Activated CD8-positive, alpha-beta memory T cell treated with anti-CD3 and anti-CD28 coated beads, Interleukin-2, amount 10 ng/mL, durations not matched to agents 7 days and 5 days (primary cell): Measurements from ENCODE around the gene DRD3. TPM values are rescaled to one million over a fixed set of nuclear protein-coding genes. Genes with fewer than 3 reads are reported as not detected.

Source experiments
- ATAC-seq: fragments of 150-1000 bp; cut with Tn5 transposase; one replicate; pipeline ENCODE4 v1.10.0; 2021; ENCODE audit warnings: moderate library complexity
- CTCF ChIA-PET: fragments of 350-600 bp; sonication (Branson Sonifier 250); formaldehyde crosslinking; loops from one replicate; lab custom pipeline; 2021; ENCODE audit warnings: antibody characterized with exemption; lab: Charles Lee
- DNase-seq: peaks from one replicate; pipeline ENCODE4 v3.0.0-alpha.2; 2020
- H3K27ac Mint-ChIP-seq: one replicate; pipeline ENCODE4 v1.8.0; 2021; ENCODE audit warnings: mild to moderate bottlenecking, mixed read lengths
- H3K27me3 Mint-ChIP-seq: one replicate; pipeline ENCODE4 v1.8.0; 2021; ENCODE audit warnings: mixed read lengths
- H3K36me3 Mint-ChIP-seq: one replicate; pipeline ENCODE4 v1.8.0; 2021; ENCODE audit warnings: mild to moderate bottlenecking, mixed read lengths
- H3K4me1 Mint-ChIP-seq: one replicate; pipeline ENCODE4 v1.8.0; 2021; ENCODE audit warnings: mixed read lengths
- H3K4me3 Mint-ChIP-seq: one replicate; pipeline ENCODE4 v1.8.0; 2021; ENCODE audit warnings: mild to moderate bottlenecking, moderate library complexity, mixed read lengths
- H3K9me3 Mint-ChIP-seq: one replicate; pipeline ENCODE4 v1.8.0; 2022; ENCODE audit warnings: low read depth, mixed read lengths
- total RNA-seq, 2 experiments: library from RNA; stranded (reverse); gene quantifications; one replicate each; pipeline ENCODE4 v1.2.3, GENCODE V29; 2021

DRD3 gene
- total RNA-seq, 2 experiments from 2014 or later = not detected

DNA sequence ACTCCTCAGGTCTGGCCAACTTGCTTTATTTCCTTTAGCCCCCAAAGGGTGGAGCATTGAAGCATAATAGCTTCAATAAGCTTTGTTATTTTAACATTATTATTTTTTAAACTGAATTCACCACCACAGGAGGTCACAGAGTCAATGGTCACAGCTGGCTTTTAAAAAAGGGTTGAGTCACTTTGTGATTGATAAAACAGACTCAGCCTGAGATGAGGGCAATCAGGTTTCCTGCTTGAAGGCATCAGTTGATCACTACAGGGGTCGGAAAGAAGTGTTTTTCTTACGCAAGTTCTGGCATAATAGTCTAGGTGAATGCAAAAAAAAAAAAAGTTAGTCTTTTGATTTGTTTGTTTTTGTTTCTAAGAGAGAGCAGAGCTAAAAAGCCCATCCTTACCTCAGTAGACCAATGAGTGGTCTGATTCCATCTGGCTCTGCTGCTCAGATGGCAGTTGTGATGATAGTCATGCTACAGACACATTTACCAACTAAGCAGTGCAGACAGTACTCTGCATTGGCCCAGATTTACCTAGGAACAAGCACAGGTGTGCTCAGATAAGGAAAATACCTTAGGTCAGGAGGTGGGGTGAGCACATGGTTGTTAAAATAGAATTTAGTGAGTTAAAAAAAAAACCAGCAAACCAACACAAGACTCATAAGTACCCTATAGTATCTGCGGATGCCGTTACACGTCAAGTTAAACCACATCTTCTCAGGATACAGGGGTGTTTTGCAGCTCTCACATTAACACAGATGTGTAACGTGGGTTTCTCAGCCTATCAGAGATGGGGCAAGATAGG lies 35.9 kb upstream of the DRD3 start:
- CTCF ChIA-PET = interaction anchor here (0.6 to 9.2 kb wide), 16 partner anchors 8 to 265 kb away, joined by 3 to 152 read pairs (median 6); partner anchors contain the start of genes TIGIT and ZNF80

DNA sequence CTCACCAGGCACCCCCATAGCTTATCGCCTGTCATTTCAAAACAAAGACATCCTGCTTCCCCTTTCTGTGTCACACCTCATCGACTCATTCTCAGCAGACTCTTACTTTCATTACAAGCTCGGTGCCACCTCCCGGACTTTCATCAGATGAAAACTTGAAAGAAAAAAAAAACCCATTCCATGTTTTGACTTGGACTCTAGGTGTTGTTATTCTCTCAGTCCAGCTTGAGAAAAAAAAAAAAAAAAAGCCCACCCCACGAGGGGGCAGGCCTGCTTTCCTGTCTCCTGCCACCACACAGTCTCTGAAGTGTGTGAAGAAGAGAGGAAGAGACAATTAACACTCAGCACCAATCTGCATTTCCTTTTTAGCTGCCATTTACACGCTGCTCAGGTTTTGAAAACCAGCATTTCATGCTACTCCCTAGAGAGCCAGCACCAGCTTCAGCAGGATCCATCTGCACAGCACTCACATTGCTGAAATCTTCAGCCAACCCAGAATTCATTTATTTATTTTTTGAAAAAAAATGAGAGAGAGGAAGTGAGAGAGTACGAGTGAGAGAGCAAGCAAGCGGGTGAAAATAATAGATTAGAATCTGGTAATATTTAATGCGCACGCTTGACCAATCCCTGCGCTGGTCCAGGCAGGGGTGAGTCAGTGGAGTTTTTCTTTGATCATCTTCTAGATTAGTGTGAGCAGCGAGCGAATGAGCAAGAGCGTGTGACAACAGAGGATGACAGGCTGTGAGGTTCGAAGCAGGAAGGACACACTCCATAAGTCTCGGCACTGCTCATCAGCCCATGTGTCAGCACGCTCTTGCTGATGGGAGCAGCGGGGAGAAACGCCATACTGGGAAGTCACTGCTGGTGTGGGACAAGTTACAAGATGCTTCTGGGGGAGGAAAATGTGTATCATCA lies 35.0 kb upstream of the DRD3 start:
- CTCF ChIA-PET = interaction anchor here (0.7 to 9.2 kb wide), 28 partner anchors 9 to 205 kb away, joined by 3 to 152 read pairs (median 5); partner anchors contain the start of genes TIGIT and ZNF80
- H3K36me3 Mint-ChIP-seq = peaks cover 14% of the 10 kb centered on the region

More for the DNA sequence above, 35.9 kb upstream of the DRD3 start:
- H3K27ac Mint-ChIP-seq = no peak overlapping the region
- no peaks in the 10 kb centered on the region for H3K27me3 Mint-ChIP-seq
- peak; percentile 69 for ATAC-seq
- DNase-seq = peak; percentile 82
- H3K4me1 Mint-ChIP-seq = peaks cover 22% of the 10 kb centered on the region
- H3K36me3 Mint-ChIP-seq = peaks cover 14% of the 10 kb centered on the region
- H3K9me3 Mint-ChIP-seq = peaks cover 3% of the 10 kb centered on the region
- no peak overlapping the region for H3K4me3 Mint-ChIP-seq

DNA sequence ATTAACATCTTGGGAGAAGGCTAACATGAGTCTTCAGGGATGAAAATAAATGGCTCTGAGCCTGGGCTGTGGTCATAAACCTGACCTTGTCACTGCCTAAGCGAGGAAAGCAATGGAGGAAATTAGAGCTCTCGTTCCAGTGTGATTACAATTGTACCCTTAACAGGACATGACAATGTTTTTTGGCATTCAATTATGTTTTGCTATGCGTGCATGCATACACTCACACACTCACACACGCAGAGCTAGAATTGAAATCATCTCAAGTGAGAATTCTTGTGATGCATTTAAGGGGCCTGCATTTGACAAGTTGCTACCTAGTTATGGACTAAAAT lies 34.4 kb upstream of the DRD3 start:
- CTCF ChIA-PET = interaction anchor here (0.7 to 9.2 kb wide), 26 partner anchors 9 to 206 kb away, joined by 3 to 152 read pairs (median 6); partner anchors contain the start of genes TIGIT and ZNF80
- peaks cover 3% of the 10 kb centered on the region for H3K9me3 Mint-ChIP-seq
- no peak overlapping the region for H3K27ac Mint-ChIP-seq
- H3K4me1 Mint-ChIP-seq = peaks cover 19% of the 10 kb centered on the region
- ATAC-seq (no peak), DNase-seq (no peak)
- H3K27me3 Mint-ChIP-seq = no peaks in the 10 kb centered on the region
- peaks cover 14% of the 10 kb centered on the region for H3K36me3 Mint-ChIP-seq
- H3K4me3 Mint-ChIP-seq = no peak overlapping the region

More for the DNA sequence above, 35.0 kb upstream of the DRD3 start:
- ATAC-seq = peak; percentile 67
- DNase-seq = peak; percentile 88
- Mint-ChIP-seq H3K27me3 (no peaks in the 10 kb centered on the region), H3K4me1 (peaks cover 17% of the 10 kb centered on the region), H3K27ac (no peak overlapping the region), H3K4me3 (no peak overlapping the region), H3K9me3 (peaks cover 3% of the 10 kb centered on the region)

DNA sequence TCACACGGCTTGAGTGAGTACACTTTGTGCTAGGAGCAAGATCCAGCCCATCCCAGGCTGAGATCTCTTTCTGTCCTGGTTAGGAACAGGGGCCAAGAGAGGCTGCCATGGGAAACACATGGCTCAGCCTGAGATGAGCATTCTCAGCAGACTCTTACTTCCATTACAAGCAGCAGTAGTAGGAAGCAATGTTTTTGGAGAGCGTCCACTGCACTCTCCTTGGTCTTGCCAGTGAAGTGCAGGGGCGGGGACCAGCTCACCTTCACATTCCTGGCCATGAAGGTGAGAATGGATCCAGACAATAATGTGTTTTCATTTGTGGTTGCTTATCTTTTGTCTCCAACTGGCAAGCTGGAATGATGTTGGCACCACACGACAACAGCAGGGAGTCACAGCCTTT lies 33.8 kb upstream of the DRD3 start:
- no peak overlapping the region for H3K27ac Mint-ChIP-seq
- peaks cover 23% of the 10 kb centered on the region for H3K4me1 Mint-ChIP-seq
- no peak for DNase-seq
- H3K27me3 Mint-ChIP-seq = no peaks in the 10 kb centered on the region
- CTCF ChIA-PET = interaction anchor here (1.0 to 9.2 kb wide), 10 partner anchors 8 to 207 kb away, joined by 3 to 152 read pairs (median 7); partner anchors contain the start of gene TIGIT
- peaks cover 3% of the 10 kb centered on the region for H3K9me3 Mint-ChIP-seq
- H3K36me3 Mint-ChIP-seq = peaks cover 12% of the 10 kb centered on the region
- ATAC-seq = no peak
- peak overlapping the region; percentile 5 for H3K4me3 Mint-ChIP-seq

DNA sequence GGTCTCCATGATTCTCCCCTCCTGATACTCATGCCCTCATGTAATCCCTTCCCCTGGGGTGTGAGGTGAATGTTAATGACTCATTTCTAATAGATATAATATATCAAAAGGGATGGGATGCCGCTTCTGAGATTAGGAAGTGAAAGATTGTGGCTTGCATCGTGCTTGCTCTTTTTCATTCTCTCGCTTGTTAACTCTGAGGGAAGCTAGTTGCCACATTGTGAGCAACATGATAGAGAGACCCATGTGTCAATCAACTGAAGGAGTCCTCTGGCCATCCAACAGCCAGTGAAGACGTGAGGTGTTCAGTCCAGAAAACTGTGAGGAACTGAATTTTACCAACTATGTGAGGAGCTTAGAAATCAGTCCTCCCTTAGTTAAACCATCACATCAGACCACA lies 28.9 kb upstream of the DRD3 start:
- Mint-ChIP-seq H3K4me1 (peaks cover 16% of the 10 kb centered on the region), H3K9me3 (peaks cover 3% of the 10 kb centered on the region), H3K27ac (no peak overlapping the region), H3K27me3 (no peaks in the 10 kb centered on the region), H3K4me3 (no peak overlapping the region), H3K36me3 (peaks cover 7% of the 10 kb centered on the region)
- DNase-seq (no peak), ATAC-seq (peak; percentile 27)
- CTCF ChIA-PET = interaction anchor here (1.3 to 1.6 kb wide), 2 partner anchors 11 to 211 kb away, joined by 3 to 4 read pairs; no protein-coding TSS in a partner anchor

DNA sequence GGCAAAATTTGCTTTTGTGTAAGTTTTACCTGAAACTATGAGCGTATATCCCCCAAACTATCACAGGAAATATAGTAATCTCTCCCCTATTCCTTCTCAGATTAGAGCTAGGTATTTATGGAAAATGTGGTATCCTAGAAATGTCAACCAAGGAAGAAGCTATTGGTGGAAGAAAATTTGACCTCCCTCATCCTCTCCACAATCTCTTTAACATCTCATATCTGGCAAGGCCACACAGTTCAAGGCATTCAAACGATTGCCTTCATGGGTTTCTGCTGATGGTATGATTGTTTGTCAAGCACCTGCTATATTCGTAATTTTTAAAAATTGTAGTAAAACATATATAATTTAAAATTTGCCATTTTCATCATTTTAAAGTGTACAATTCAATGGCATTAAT lies 27.5 kb upstream of the DRD3 start:
- no peak overlapping the region for H3K27ac Mint-ChIP-seq
- ATAC-seq = no peak

GRCh38 chr3:114205541-114205940 lies 26.7 kb upstream of the DRD3 start:
- DNase-seq (no peak), ATAC-seq (no peak)
- Mint-ChIP-seq H3K4me3 (no peak overlapping the region), H3K27ac (no peak overlapping the region), H3K9me3 (peaks cover under 1% of the 10 kb centered on the region), H3K4me1 (peaks cover 10% of the 10 kb centered on the region), H3K36me3 (peaks cover 7% of the 10 kb centered on the region), H3K27me3 (no peaks in the 10 kb centered on the region)
- CTCF ChIA-PET = interaction anchor here (2.3 to 2.7 kb wide), 2 partner anchors 8 to 85 kb away, joined by 11 to 12 read pairs; no protein-coding TSS in a partner anchor

More for the DNA sequence above, 27.5 kb upstream of the DRD3 start:
- no peak for DNase-seq
- Mint-ChIP-seq H3K36me3 (peaks cover 9% of the 10 kb centered on the region), H3K9me3 (peaks cover 3% of the 10 kb centered on the region), H3K4me1 (peaks cover 10% of the 10 kb centered on the region), H3K4me3 (no peak overlapping the region), H3K27me3 (no peaks in the 10 kb centered on the region)
- CTCF ChIA-PET = interaction anchor here (2.7 kb wide), 1 partner anchor 84 kb away, joined by 11 read pairs; no protein-coding TSS in a partner anchor

- ATAC-seq (no peak), DNase-seq (no peak)
- Mint-ChIP-seq H3K27ac (no peak overlapping the region), H3K9me3 (no peaks in the 10 kb centered on the region), H3K4me3 (no peak overlapping the region), H3K4me1 (no peaks in the 10 kb centered on the region), H3K27me3 (no peaks in the 10 kb centered on the region), H3K36me3 (no peaks in the 10 kb centered on the region)
- CTCF ChIA-PET = no interaction called here
Measured at GRCh38 chr3:114194750-114195149, 15.9 kb upstream of the DRD3 start.

DNA sequence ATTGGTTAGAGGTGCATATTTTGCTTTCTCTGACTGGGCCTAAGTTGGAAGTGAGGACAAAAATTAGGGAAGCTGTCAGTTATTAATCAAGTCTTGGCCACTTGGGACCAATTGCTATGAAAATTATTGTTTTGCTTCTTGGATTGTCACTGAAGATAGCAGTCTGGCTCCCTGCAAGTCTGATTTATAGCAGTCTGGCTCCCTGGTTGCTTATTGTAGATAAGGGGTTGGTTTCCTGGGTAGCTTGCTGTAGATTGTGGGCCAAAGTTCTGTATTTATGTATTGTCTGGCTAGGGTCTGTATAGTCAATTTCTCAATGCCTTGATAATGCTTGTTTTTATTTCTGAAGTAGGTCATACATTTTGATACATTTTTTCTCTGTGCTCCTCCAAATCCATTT lies 13.3 kb upstream of the DRD3 start:
- no peaks in the 10 kb centered on the region for H3K4me1 Mint-ChIP-seq
- H3K4me3 Mint-ChIP-seq = no peak overlapping the region
- no peak for DNase-seq
- peaks cover 3% of the 10 kb centered on the region for H3K27me3 Mint-ChIP-seq
- H3K9me3 Mint-ChIP-seq = no peaks in the 10 kb centered on the region
- no peak for ATAC-seq
- H3K36me3 Mint-ChIP-seq = no peaks in the 10 kb centered on the region
- H3K27ac Mint-ChIP-seq = no peak overlapping the region
- CTCF ChIA-PET = no interaction called here

GRCh38 chr3:114186501-114186900 lies 7.6 kb upstream of the DRD3 start:
- Mint-ChIP-seq H3K9me3 (peaks cover 4% of the 10 kb centered on the region), H3K36me3 (peaks cover 4% of the 10 kb centered on the region), H3K27me3 (peaks cover 12% of the 10 kb centered on the region), H3K4me3 (no peak overlapping the region), H3K27ac (no peak overlapping the region), H3K4me1 (no peaks in the 10 kb centered on the region)
- ATAC-seq (no peak), DNase-seq (no peak)
- CTCF ChIA-PET = interaction anchor here (0.9 kb wide), 1 partner anchor 232 kb away, joined by 3 read pairs; no protein-coding TSS in a partner anchor

GRCh38 chr3:114179575-114179974 lies 723 bp upstream of the DRD3 start:
- Mint-ChIP-seq H3K27ac (no peak overlapping the region), H3K4me1 (peaks cover 4% of the 10 kb centered on the region), H3K4me3 (no peak overlapping the region), H3K36me3 (no peaks in the 10 kb centered on the region), H3K9me3 (no peaks in the 10 kb centered on the region), H3K27me3 (peaks cover 29% of the 10 kb centered on the region)
- DNase-seq (peak; percentile 45), ATAC-seq (peak; percentile 71)
- CTCF ChIA-PET = interaction anchor here (0.8 to 2.2 kb wide), 6 partner anchors 16 to 205 kb away, joined by 3 to 8 read pairs (median 4); no protein-coding TSS in a partner anchor

- ATAC-seq (no peak), DNase-seq (no peak)
- Mint-ChIP-seq H3K27me3 (peaks cover 24% of the 10 kb centered on the region), H3K4me1 (peaks cover 4% of the 10 kb centered on the region), H3K36me3 (no peaks in the 10 kb centered on the region), H3K4me3 (no peak overlapping the region), H3K9me3 (no peaks in the 10 kb centered on the region), H3K27ac (no peak overlapping the region)
- CTCF ChIA-PET = interaction anchor here (1.3 kb wide), 1 partner anchor 9 kb away, joined by 4 read pairs; no protein-coding TSS in a partner anchor
Measured at GRCh38 chr3:114176890-114177289, 2.0 kb downstream of the DRD3 start.

DNA sequence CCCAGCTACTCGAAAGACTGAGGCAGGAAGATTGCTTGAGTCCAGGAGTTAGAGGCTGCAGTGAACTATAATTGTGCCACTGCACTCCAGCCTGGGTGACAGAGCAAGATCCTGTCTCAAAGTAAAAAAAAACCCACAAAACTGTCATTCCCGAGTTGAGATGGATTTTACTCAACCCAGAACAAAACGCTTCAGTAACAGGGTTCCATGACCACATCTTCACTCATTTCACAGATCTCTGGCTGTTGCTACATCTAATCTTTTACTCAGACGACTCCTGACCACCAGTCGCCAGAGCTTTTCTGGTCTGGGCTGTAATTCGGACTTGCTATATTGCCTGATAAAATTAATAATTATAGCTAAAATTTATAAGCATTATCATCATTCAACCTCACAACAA lies 2.4 kb downstream of the DRD3 start:
- H3K27ac Mint-ChIP-seq = no peak overlapping the region
- no peak for ATAC-seq
- CTCF ChIA-PET = interaction anchor here (1.3 kb wide), 1 partner anchor 9 kb away, joined by 4 read pairs; no protein-coding TSS in a partner anchor
- no peaks in the 10 kb centered on the region for H3K9me3 Mint-ChIP-seq
- H3K27me3 Mint-ChIP-seq = peaks cover 22% of the 10 kb centered on the region
- H3K4me3 Mint-ChIP-seq = no peak overlapping the region
- H3K36me3 Mint-ChIP-seq = no peaks in the 10 kb centered on the region
- DNase-seq = no peak
- peaks cover 4% of the 10 kb centered on the region for H3K4me1 Mint-ChIP-seq
